Right lobe of liver (tissue), 4 donors: ENCODE data around the gene FUOM.

Source experiments
- POLR2A ChIP-seq: fragments of 450-650 bp; IDR thresholded peaks from one replicate; pipeline ENCODE4 v1.6.1; 2017; ENCODE audit warnings: antibody characterized with exemption, mild to moderate bottlenecking
- TF ChIP-seq, protein P1 (sequence below), 4 donors: fragments of 200-600 bp in 3 of 4; fragments of 450-650 bp in 1 of 4; IDR thresholded peaks; one replicate each; pipeline versions ENCODE4 v1.5.1 to v1.8.0; 2016 to 2022; ENCODE audit warnings: antibody characterized with exemption in 4 of 4, mild to moderate bottlenecking in 2 of 4
- donor health status: DM: no; HTN: no; CAD: no.
- donor health status: DM: no; HTN: no; CAD: no.
- donor health status: DM: no; HTN: yes; CAD: no.

DNA sequence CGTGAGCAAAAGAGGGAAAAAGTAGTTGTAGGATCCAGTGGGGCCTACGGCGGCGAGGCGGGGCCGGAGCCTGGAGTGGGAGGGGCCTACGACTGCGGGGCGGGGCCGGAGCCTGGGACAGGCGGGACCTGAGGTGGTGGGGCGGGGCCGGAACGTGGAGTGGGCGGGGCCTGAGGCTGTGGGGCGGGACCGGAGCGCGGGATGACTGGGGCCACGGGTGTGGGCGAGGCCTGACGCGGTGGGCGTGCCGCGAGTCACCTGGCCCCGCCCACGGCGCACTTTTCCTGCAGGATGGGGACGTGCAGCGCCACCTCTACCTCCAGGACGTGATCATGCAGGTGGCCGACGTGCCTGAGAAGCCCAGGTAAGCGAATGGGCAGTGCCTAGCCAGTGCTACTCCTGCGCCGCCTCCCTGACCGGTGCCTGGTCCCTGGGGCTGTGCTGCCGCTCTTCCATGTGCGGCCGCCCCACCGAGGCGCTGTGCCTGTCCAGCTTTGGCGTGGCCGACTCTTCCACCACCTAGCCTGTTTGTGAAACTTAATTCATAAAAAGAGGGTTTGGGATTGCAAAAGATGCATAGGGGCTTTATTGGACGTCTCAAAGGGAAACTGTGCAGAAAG is 48.6 kb downstream of the FUOM start:
- TF ChIP-seq, protein P1, sequence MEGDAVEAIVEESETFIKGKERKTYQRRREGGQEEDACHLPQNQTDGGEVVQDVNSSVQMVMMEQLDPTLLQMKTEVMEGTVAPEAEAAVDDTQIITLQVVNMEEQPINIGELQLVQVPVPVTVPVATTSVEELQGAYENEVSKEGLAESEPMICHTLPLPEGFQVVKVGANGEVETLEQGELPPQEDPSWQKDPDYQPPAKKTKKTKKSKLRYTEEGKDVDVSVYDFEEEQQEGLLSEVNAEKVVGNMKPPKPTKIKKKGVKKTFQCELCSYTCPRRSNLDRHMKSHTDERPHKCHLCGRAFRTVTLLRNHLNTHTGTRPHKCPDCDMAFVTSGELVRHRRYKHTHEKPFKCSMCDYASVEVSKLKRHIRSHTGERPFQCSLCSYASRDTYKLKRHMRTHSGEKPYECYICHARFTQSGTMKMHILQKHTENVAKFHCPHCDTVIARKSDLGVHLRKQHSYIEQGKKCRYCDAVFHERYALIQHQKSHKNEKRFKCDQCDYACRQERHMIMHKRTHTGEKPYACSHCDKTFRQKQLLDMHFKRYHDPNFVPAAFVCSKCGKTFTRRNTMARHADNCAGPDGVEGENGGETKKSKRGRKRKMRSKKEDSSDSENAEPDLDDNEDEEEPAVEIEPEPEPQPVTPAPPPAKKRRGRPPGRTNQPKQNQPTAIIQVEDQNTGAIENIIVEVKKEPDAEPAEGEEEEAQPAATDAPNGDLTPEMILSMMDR (IDR thresholded peaks at IDR 0.05), result no peak
- TF ChIP-seq POLR2A, result no peak
